Measurements from ENCODE around the gene DOCK2.

DOCK2 gene

DNA sequence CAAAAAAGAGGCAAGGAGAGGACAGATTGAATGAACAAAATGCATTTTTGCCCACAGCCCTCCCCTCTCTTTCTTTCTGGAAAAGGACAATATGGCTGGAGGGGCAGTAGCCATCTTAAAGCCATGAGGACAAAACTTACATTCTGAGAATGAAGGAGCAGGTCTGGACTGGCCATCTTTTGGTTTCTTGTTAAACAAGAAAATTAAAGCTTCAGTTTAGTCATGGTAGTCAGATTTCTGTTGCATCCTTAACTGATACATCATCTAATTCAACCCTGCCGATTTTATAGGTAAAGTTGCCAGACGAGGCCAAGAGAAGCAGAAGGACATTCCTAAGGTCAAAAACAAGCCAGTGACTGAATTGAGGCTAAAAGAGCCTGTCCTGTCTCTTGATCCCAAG lies 374.7 kb downstream of the DOCK2 start:
- TF ChIP-seq, protein P1, sequence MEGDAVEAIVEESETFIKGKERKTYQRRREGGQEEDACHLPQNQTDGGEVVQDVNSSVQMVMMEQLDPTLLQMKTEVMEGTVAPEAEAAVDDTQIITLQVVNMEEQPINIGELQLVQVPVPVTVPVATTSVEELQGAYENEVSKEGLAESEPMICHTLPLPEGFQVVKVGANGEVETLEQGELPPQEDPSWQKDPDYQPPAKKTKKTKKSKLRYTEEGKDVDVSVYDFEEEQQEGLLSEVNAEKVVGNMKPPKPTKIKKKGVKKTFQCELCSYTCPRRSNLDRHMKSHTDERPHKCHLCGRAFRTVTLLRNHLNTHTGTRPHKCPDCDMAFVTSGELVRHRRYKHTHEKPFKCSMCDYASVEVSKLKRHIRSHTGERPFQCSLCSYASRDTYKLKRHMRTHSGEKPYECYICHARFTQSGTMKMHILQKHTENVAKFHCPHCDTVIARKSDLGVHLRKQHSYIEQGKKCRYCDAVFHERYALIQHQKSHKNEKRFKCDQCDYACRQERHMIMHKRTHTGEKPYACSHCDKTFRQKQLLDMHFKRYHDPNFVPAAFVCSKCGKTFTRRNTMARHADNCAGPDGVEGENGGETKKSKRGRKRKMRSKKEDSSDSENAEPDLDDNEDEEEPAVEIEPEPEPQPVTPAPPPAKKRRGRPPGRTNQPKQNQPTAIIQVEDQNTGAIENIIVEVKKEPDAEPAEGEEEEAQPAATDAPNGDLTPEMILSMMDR (IDR thresholded peaks at IDR 0.05; ENCODE audit: low read depth, low read length), result no peak
- H3K4me3 ChIP-seq (replicated peaks in 1 of 2; ENCODE audit: low read depth in 2 of 2, low read length in 2 of 2), result no peak overlapping the region
- DNase-seq (ENCODE audit: low read depth in 2 of 2), result no peak

DNA sequence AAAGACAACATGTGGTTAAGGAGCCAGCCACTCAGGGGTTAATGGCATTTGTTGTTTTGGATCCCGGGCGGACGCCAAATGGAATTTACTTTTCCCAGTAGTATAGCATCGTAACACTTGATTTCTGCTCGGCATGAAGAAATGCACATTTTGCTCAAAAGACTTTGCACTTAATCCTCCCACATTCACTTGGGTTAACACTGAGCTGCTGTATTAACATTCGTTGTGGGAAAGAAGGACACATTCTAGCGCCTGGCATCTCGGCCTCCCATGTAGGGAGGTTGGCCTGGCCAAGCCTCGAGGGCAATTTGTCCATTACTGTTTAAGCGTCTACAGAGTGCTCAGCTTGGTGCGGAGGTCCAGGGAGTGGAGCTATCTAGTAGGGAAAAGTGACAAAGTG lies 375.5 kb downstream of the DOCK2 start:
- H3K4me3 ChIP-seq (replicated peaks in 1 of 2; ENCODE audit: low read depth in 2 of 2, low read length in 2 of 2), result no peak overlapping the region
- no peak for DNase-seq (ENCODE audit: low read depth in 2 of 2)
- TF ChIP-seq, protein P1 (IDR thresholded peaks at IDR 0.05; ENCODE audit: low read depth, low read length), result no peak

DNA sequence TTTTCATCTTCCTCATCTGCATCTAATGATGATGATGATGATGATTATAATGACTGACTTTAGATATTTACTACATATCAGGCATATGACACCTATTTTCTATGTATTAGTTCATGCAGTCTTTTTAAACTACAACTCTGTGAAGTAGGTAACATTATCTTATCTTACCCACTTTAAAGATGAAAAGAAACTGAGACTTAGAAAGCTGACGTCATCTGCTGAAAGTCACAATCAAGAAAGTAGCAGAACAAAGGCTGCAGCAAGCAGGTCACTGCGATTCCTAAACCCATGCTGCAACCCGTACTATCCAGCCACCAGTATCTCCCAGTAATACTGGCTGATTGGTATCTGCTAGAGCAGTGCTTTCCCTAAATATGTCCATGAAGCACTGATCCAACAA lies 383.3 kb downstream of the DOCK2 start:
- H3K4me3 ChIP-seq (replicated peaks in 1 of 2; ENCODE audit: low read depth in 2 of 2, low read length in 2 of 2), result no peak overlapping the region
- no peak for DNase-seq (ENCODE audit: low read depth in 2 of 2)
- TF ChIP-seq, protein P1 (IDR thresholded peaks at IDR 0.05; ENCODE audit: low read depth, low read length), result no peak

DNA sequence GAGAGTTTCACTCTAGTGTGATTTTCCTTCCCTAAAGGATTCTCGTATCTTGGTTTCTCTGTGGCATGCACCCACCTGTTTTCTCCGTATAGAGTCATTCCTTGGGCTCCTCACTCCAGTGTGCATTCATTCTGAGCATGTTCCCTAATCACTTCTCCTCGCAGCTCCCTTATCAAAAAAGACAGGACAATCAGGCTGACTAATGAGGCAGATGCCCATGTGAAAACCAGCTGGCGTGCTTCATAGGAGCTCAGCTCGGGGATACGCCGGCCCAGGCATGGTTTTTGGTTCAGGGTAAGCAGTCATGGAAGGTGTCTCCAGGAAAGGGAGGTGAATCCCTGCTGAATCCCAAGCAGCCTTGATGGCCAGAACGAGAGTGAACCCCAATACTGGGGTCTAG lies 384.4 kb downstream of the DOCK2 start:
- TF ChIP-seq, protein P1 (IDR thresholded peaks at IDR 0.05; ENCODE audit: low read depth, low read length), result no peak
- DNase-seq (ENCODE audit: low read depth in 2 of 2), result no peak
- no peak overlapping the region for H3K4me3 ChIP-seq (replicated peaks in 1 of 2; ENCODE audit: low read depth in 2 of 2, low read length in 2 of 2)

DNA sequence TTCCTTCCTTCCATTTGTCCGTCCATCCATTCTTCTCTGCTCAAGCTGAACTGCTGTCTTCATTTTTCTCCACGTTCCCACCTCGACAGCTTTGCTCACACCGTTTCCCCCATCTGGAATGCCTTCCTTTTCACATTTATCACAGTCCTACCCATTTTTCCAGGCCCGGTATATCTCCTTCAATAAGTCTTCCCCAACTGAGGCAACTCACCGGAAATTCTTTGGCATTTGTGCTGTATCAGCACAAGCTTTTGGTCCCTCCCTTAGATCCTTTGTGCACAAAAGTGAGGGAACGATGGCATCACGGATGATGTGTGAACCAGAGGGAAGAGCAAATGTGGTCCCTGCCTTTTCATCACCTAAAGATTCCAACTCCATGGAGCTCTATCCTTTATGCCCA lies 388.8 kb downstream of the DOCK2 start:
- TF ChIP-seq, protein P1 (IDR thresholded peaks at IDR 0.05; ENCODE audit: low read depth, low read length), result no peak
- no peak for DNase-seq (ENCODE audit: low read depth in 2 of 2)
- H3K4me3 ChIP-seq (replicated peaks in 1 of 2; ENCODE audit: low read depth in 2 of 2, low read length in 2 of 2), result no peak overlapping the region

GRCh38 chr5:170028124-170028523 lies 391.0 kb downstream of the DOCK2 start:
- H3K4me3 ChIP-seq (replicated peaks in 1 of 2; ENCODE audit: low read depth in 2 of 2, low read length in 2 of 2), result no peak overlapping the region
- TF ChIP-seq, protein P1 (IDR thresholded peaks at IDR 0.05; ENCODE audit: low read depth, low read length), result no peak
- no peak for DNase-seq (ENCODE audit: low read depth in 2 of 2)

DNA sequence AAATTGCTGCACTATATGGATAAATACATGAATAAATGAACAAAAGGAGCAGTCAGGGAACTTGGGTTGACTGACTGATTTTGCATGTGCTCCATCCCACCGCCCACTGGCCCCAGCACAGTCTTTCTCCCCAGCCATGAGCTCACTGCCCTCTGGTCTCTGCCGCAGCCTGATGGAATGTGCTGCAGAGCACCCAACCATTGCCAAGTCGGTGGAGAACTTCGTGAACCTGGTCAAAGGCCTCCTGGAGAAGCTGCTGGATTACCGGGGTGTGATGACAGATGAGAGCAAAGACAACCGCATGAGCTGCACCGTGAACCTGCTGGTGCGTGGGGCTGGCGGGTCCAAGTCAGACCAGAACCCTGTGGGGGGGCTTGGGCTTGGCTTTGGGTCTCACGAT lies 397.2 kb downstream of the DOCK2 start:
- DNase-seq (ENCODE audit: low read depth in 2 of 2), result no peak
- TF ChIP-seq, protein P1 (IDR thresholded peaks at IDR 0.05; ENCODE audit: low read depth, low read length), result no peak
- H3K4me3 ChIP-seq (replicated peaks in 1 of 2; ENCODE audit: low read depth in 2 of 2, low read length in 2 of 2), result no peak overlapping the region

Measured in cardiac fibroblast (primary cell).